WERI-Rb-1 (cell line): Measurements from ENCODE around the gene FXYD5.

Experiments
- DNase-seq: peaks from one replicate; pipeline ENCODE4 v3.0.0-alpha.2; 2020
- H3K27ac ChIP-seq: fragments of 250-450 bp; sonication (Bioruptor Pico); 2 replicates; pipeline ENCODE4 v1.5.1; 2020; ENCODE audit warnings: mild to moderate bottlenecking, moderate library complexity
- H3K27me3 ChIP-seq: fragments of 250-450 bp; sonication (Bioruptor Pico); 2 replicates; pipeline ENCODE4 v1.5.1; 2021; ENCODE audit warnings: mild to moderate bottlenecking, low read depth, moderate library complexity; ENCODE audit not compliant: insufficient read depth, severe bottlenecking
- H3K36me3 ChIP-seq: fragments of 250-450 bp; sonication (Bioruptor Pico); 2 replicates; pipeline ENCODE4 v1.5.1; 2020; ENCODE audit warnings: mild to moderate bottlenecking, moderate library complexity
- H3K4me3 ChIP-seq: 2 replicates; pipeline ENCODE4 v1.5.1; 2011; ENCODE audit warnings: low read depth, mild to moderate bottlenecking, control low read depth, low read length
- H3K9me3 ChIP-seq: fragments of 250-450 bp; sonication (Bioruptor Pico); 2 replicates; pipeline ENCODE4 v1.5.1; 2021; ENCODE audit warnings: mild to moderate bottlenecking, moderate library complexity; ENCODE audit not compliant: severe bottlenecking
- CTCF ChIP-seq: IDR thresholded peaks from 2 replicates; pipeline ENCODE4 v1.5.1; 2011; ENCODE audit warnings: low read depth, mild to moderate bottlenecking, control low read depth, inconsistent platforms, low read length

FXYD5 gene

GRCh38 chr19:35107545-35107944 is 47.0 kb upstream of the FXYD5 start:
- Histone ChIP-seq H3K36me3 (no peaks in the 10 kb centered on the region), H3K4me3 (no peak overlapping the region), H3K27ac (no peak overlapping the region), H3K27me3 (no peaks in the 10 kb centered on the region), H3K9me3 (peaks cover 4% of the 10 kb centered on the region)
- DNase-seq, result no peak
- TF ChIP-seq CTCF, result no peak

GRCh38 chr19:35108730-35109129 is 45.8 kb upstream of the FXYD5 start:
- H3K9me3 ChIP-seq, result peaks cover 4% of the 10 kb centered on the region
- H3K27ac ChIP-seq, result peak overlapping the region; percentile 67
- no peaks in the 10 kb centered on the region for H3K36me3 ChIP-seq
- no peaks in the 10 kb centered on the region for H3K27me3 ChIP-seq
- no peak overlapping the region for H3K4me3 ChIP-seq
- peak; percentile 63 for DNase-seq
- TF ChIP-seq CTCF, result no peak

GRCh38 chr19:35109395-35110112 is 45.0 kb upstream of the FXYD5 start:
- H3K36me3 ChIP-seq, result no peaks in the 10 kb centered on the region
- no peak for TF ChIP-seq CTCF
- DNase-seq, result peak; percentile 65
- H3K9me3 ChIP-seq, result peaks cover 4% of the 10 kb centered on the region
- no peak overlapping the region for H3K4me3 ChIP-seq
- H3K27ac ChIP-seq, result peak overlapping the region; percentile 67
- no peaks in the 10 kb centered on the region for H3K27me3 ChIP-seq

- no peak overlapping the region for H3K4me3 ChIP-seq
- peak; percentile 54 for DNase-seq
- no peaks in the 10 kb centered on the region for H3K27me3 ChIP-seq
- no peak for TF ChIP-seq CTCF
- H3K36me3 ChIP-seq, result no peaks in the 10 kb centered on the region
- no peaks in the 10 kb centered on the region for H3K9me3 ChIP-seq
- H3K27ac ChIP-seq, result peak overlapping the region; percentile 70
Measured at GRCh38 chr19:35110974-35111373, 43.6 kb upstream of the FXYD5 start.

- Histone ChIP-seq H3K36me3 (no peaks in the 10 kb centered on the region), H3K4me3 (no peak overlapping the region), H3K27me3 (no peaks in the 10 kb centered on the region), H3K9me3 (no peaks in the 10 kb centered on the region), H3K27ac (no peak overlapping the region)
- no peak for TF ChIP-seq CTCF
- no peak for DNase-seq
Measured at GRCh38 chr19:35112995-35113688, 41.4 kb upstream of the FXYD5 start.
